ENCODE data around the gene LRP1B.

Gene LRP1B

DNA sequence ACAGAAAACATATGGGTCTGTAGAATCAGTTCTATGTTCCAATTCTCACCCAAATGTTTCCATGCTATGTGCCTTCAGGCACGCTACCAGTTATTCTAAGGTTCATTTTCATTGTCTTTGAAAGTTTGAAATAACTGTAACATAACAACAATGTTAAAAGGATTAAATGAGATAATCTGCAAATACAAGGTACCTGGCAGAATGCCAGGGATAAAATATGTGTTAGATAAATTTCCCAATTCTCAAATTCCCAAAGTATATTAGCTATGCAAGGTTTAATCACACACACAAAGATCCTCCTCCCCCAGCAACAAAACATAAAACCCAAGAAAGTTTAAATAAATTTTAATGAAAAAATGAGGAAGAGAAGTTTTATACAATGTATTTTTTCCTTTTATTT lies 261.2 kb downstream of the LRP1B start:
- no peak overlapping the region for H3K4me2 ChIP-seq (ENCODE audit: low read length)
- H2AFZ ChIP-seq (ENCODE audit: low read length): no peak overlapping the region
- H3K4me3 ChIP-seq (ENCODE audit: low read depth, low read length, poor library complexity, severe bottlenecking): no peak overlapping the region
- TF ChIP-seq EZH2 (IDR thresholded peaks at IDR 0.05; ENCODE audit: borderline replicate concordance, low read length): no peak
- TF ChIP-seq, protein P1, sequence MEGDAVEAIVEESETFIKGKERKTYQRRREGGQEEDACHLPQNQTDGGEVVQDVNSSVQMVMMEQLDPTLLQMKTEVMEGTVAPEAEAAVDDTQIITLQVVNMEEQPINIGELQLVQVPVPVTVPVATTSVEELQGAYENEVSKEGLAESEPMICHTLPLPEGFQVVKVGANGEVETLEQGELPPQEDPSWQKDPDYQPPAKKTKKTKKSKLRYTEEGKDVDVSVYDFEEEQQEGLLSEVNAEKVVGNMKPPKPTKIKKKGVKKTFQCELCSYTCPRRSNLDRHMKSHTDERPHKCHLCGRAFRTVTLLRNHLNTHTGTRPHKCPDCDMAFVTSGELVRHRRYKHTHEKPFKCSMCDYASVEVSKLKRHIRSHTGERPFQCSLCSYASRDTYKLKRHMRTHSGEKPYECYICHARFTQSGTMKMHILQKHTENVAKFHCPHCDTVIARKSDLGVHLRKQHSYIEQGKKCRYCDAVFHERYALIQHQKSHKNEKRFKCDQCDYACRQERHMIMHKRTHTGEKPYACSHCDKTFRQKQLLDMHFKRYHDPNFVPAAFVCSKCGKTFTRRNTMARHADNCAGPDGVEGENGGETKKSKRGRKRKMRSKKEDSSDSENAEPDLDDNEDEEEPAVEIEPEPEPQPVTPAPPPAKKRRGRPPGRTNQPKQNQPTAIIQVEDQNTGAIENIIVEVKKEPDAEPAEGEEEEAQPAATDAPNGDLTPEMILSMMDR (IDR thresholded peaks at IDR 0.05; ENCODE audit: low read length): no peak
- no peaks in the 10 kb centered on the region for H3K27me3 ChIP-seq (ENCODE audit: insufficient read depth, low read length)
- H3K4me1 ChIP-seq (ENCODE audit: insufficient read depth, low read length, severe bottlenecking): no peaks in the 10 kb centered on the region
- H3K9me2 ChIP-seq (ENCODE audit: low read depth, low read length): no peaks in the 10 kb centered on the region
- H4K20me1 ChIP-seq (ENCODE audit: insufficient read depth, low read length): no peaks in the 10 kb centered on the region
- H3K9me3 ChIP-seq (ENCODE audit: low read length): no peaks in the 10 kb centered on the region
- H3F3A ChIP-seq (ENCODE audit: insufficient read depth, low read length): no peaks in the 10 kb centered on the region
- H3K27ac ChIP-seq (ENCODE audit: low read depth, low read length, poor library complexity, severe bottlenecking): no peak overlapping the region
- H3K36me3 ChIP-seq (ENCODE audit: insufficient read depth, low read length): no peaks in the 10 kb centered on the region
- no peak overlapping the region for H3K9ac ChIP-seq (ENCODE audit: low read length)
- no peaks in the 10 kb centered on the region for H3K79me2 ChIP-seq (ENCODE audit: insufficient read depth, low read length)

- no peak overlapping the region for H3K27ac ChIP-seq (ENCODE audit: low read depth, low read length, poor library complexity, severe bottlenecking)
- H3K27me3 ChIP-seq (ENCODE audit: insufficient read depth, low read length): no peaks in the 10 kb centered on the region
- H3K9ac ChIP-seq (ENCODE audit: low read length): no peak overlapping the region
- no peaks in the 10 kb centered on the region for H3F3A ChIP-seq (ENCODE audit: insufficient read depth, low read length)
- no peaks in the 10 kb centered on the region for H3K36me3 ChIP-seq (ENCODE audit: insufficient read depth, low read length)
- no peak overlapping the region for H3K4me3 ChIP-seq (ENCODE audit: low read depth, low read length, poor library complexity, severe bottlenecking)
- H3K4me1 ChIP-seq (ENCODE audit: insufficient read depth, low read length, severe bottlenecking): no peaks in the 10 kb centered on the region
- no peak overlapping the region for H3K4me2 ChIP-seq (ENCODE audit: low read length)
- H3K9me2 ChIP-seq (ENCODE audit: low read depth, low read length): no peaks in the 10 kb centered on the region
- no peaks in the 10 kb centered on the region for H3K79me2 ChIP-seq (ENCODE audit: insufficient read depth, low read length)
- no peaks in the 10 kb centered on the region for H4K20me1 ChIP-seq (ENCODE audit: insufficient read depth, low read length)
- H3K9me3 ChIP-seq (ENCODE audit: low read length): no peaks in the 10 kb centered on the region
- H2AFZ ChIP-seq (ENCODE audit: low read length): no peak overlapping the region
- TF ChIP-seq EZH2 (IDR thresholded peaks at IDR 0.05; ENCODE audit: borderline replicate concordance, low read length): no peak
- TF ChIP-seq, protein P1 (IDR thresholded peaks at IDR 0.05; ENCODE audit: low read length): no peak
Observed at GRCh38 chr2:141863964-141864363, 266.9 kb downstream of the LRP1B start.

DNA sequence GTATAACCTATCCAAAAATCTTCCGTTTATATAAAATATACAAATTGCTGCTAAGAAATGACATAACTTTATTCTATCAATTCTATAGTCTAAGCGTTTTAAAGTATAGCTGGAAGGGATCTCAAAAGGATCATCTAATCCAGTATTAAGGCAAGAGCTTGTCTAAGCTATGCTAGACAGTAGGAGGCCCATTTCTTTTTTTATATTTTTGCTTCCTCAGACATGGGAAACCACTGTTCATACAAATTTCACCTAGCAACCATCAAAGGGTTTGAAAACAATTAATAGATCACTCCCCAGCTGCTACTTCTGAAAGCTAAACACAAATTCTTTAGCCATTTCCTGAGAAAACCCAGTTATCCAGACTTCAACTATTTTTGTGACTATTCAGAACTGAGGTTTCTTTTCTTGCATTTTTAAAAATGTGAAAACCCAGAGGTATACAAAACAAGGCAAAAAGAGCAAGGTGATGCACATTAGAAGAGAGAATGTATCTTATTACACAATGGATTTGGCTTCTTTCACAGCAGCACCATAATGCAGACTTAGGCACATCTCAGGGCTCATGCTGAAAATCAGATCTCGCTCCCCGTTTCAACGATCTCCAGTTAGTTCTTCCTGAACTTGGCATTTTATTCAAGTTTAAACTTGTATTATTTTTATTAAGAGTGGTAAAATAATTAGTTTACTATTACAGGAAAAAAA lies 274.4 kb downstream of the LRP1B start:
- Histone ChIP-seq H2AFZ (ENCODE audit: low read length) (no peak overlapping the region), H3K4me2 (ENCODE audit: low read length) (no peak overlapping the region), H3K36me3 (ENCODE audit: insufficient read depth, low read length) (no peaks in the 10 kb centered on the region), H3K27me3 (ENCODE audit: insufficient read depth, low read length) (no peaks in the 10 kb centered on the region), H3K4me1 (ENCODE audit: insufficient read depth, low read length, severe bottlenecking) (no peaks in the 10 kb centered on the region), H3K79me2 (ENCODE audit: insufficient read depth, low read length) (no peaks in the 10 kb centered on the region), H3K9me2 (ENCODE audit: low read depth, low read length) (no peaks in the 10 kb centered on the region), H3K9ac (ENCODE audit: low read length) (no peak overlapping the region), H3K4me3 (ENCODE audit: low read depth, low read length, poor library complexity, severe bottlenecking) (no peak overlapping the region), H3K9me3 (ENCODE audit: low read length) (no peaks in the 10 kb centered on the region), H3F3A (ENCODE audit: insufficient read depth, low read length) (no peaks in the 10 kb centered on the region), H3K27ac (ENCODE audit: low read depth, low read length, poor library complexity, severe bottlenecking) (no peak overlapping the region), H4K20me1 (ENCODE audit: insufficient read depth, low read length) (no peaks in the 10 kb centered on the region)
- TF ChIP-seq, protein P1 (IDR thresholded peaks at IDR 0.05; ENCODE audit: low read length): no peak
- TF ChIP-seq EZH2 (IDR thresholded peaks at IDR 0.05; ENCODE audit: borderline replicate concordance, low read length): no peak
